WTC11 (cell line): ENCODE measurements around the gene CPEB3. TPM values are rescaled to one million over a fixed set of nuclear protein-coding genes. Genes with fewer than 3 reads are reported as not detected.
"Not testable (repeated sequence)": the region's sequence is repeated elsewhere in the genome, so short reads cannot be mapped to it uniquely, and the experiment has no call there.

ENCODE experiments used
- ATAC-seq: fragments of 200-7000 bp; cut with Tn5 transposase; 2 replicates; pipeline ENCODE4 v1.10.0; 2021; ENCODE audit warnings: mild to moderate bottlenecking, moderate library complexity
- CTCF ChIA-PET: fragments of 300-600 bp; sonication (Branson Sonifier 250); formaldehyde crosslinking; loops from one replicate; lab custom pipeline; 2021; ENCODE audit warnings: antibody characterized with exemption; lab: Charles Lee
- POLR2A ChIA-PET: fragments of 350-600 bp; sonication (Branson Sonifier 250); formaldehyde crosslinking; loops from one replicate; lab custom pipeline; 2021; ENCODE audit warnings: antibody characterized with exemption; lab: Charles Lee
- DNase-seq: peaks from one replicate; pipeline ENCODE4 v3.0.0; 2021; ENCODE audit warnings: low spot score
- H3K27ac Mint-ChIP-seq: 2 replicates; pipeline ENCODE4 v1.8.0; 2021; ENCODE audit warnings: mixed read lengths
- H3K27me3 Mint-ChIP-seq: 2 replicates; pipeline ENCODE4 v1.8.0; 2021; ENCODE audit warnings: low read depth, mild to moderate bottlenecking, moderate library complexity, mixed read lengths
- H3K36me3 Mint-ChIP-seq: 2 replicates; pipeline ENCODE4 v1.8.0; 2021; ENCODE audit warnings: mixed read lengths
- H3K4me1 Mint-ChIP-seq: 2 replicates; pipeline ENCODE4 v1.8.0; 2022; ENCODE audit warnings: mixed read lengths
- H3K4me3 Mint-ChIP-seq: 2 replicates; pipeline ENCODE4 v1.8.0; 2021; ENCODE audit warnings: mild to moderate bottlenecking, moderate library complexity, mixed read lengths
- H3K9me3 Mint-ChIP-seq: 2 replicates; pipeline ENCODE4 v1.8.0; 2021; ENCODE audit warnings: mixed read lengths
- ATF2 ChIP-seq: sonication (generic); formaldehyde crosslinking; IDR thresholded peaks from 2 replicates; pipeline ENCODE4 v1.8.1; 2022; ENCODE audit warnings: low read depth, missing genetic modification reagents, borderline replicate concordance
- ATF3 ChIP-seq: sonication (generic); formaldehyde crosslinking; conservative IDR thresholded peaks from 2 replicates; pipeline ENCODE4 v1.8.1; 2022; ENCODE audit warnings: mild to moderate bottlenecking, missing genetic modification reagents
- CBFB ChIP-seq: sonication (generic); formaldehyde crosslinking; IDR thresholded peaks from 2 replicates; pipeline ENCODE4 v1.8.1; 2022; ENCODE audit warnings: mild to moderate bottlenecking, low read depth, missing genetic modification reagents
- ESRRA ChIP-seq: sonication (generic); formaldehyde crosslinking; IDR thresholded peaks from 2 replicates; pipeline ENCODE4 v1.8.1; 2022; ENCODE audit warnings: mild to moderate bottlenecking, missing genetic modification reagents, borderline replicate concordance
- FOXK1 ChIP-seq: sonication (generic); formaldehyde crosslinking; IDR thresholded peaks from 2 replicates; pipeline ENCODE4 v1.8.0; 2022; ENCODE audit warnings: mild to moderate bottlenecking, moderate library complexity, missing genetic modification reagents
- FOXP1 ChIP-seq: sonication (generic); formaldehyde crosslinking; IDR thresholded peaks from 2 replicates; pipeline ENCODE4 v1.8.0; 2022; ENCODE audit warnings: missing genetic modification reagents, mild to moderate bottlenecking, moderate library complexity, borderline replicate concordance
- GABPB1 ChIP-seq: sonication (generic); formaldehyde crosslinking; IDR thresholded peaks from 2 replicates; pipeline ENCODE4 v1.8.1; 2023; ENCODE audit warnings: mild to moderate bottlenecking, missing genetic modification reagents
- HMGXB4 ChIP-seq: sonication (generic); formaldehyde crosslinking; IDR thresholded peaks from 2 replicates; pipeline ENCODE4 v1.8.1; 2023; ENCODE audit warnings: mild to moderate bottlenecking, moderate library complexity, missing genetic modification reagents
- OVOL2 ChIP-seq: fragments of 250-450 bp; sonication (Bioruptor Pico); IDR thresholded peaks from 2 replicates; pipeline ENCODE4 v1.9.0; 2021; ENCODE audit warnings: mild to moderate bottlenecking, borderline replicate concordance
- SMAD3 ChIP-seq: sonication (generic); formaldehyde crosslinking; IDR thresholded peaks from 2 replicates; pipeline ENCODE4 v1.8.0; 2022; ENCODE audit warnings: missing genetic modification reagents, mild to moderate bottlenecking, borderline replicate concordance
- SMAD4 ChIP-seq: sonication (generic); formaldehyde crosslinking; IDR thresholded peaks from 2 replicates; pipeline ENCODE4 v1.8.0; 2022; ENCODE audit warnings: mild to moderate bottlenecking, missing genetic modification reagents
- SOX15 ChIP-seq: fragments of 250-450 bp; sonication (Bioruptor Pico); IDR thresholded peaks from 2 replicates; pipeline ENCODE4 v1.9.0; 2021; ENCODE audit warnings: mild to moderate bottlenecking
- TP53 ChIP-seq: sonication (generic); formaldehyde crosslinking; IDR thresholded peaks from 2 replicates; pipeline ENCODE4 v1.8.1; 2023; ENCODE audit warnings: mild to moderate bottlenecking, missing genetic modification reagents
- ZNF121 ChIP-seq: sonication (generic); formaldehyde crosslinking; IDR thresholded peaks from 2 replicates; pipeline ENCODE4 v1.8.0; 2023; ENCODE audit warnings: missing genetic modification reagents
- ZNF138 ChIP-seq: sonication (generic); formaldehyde crosslinking; conservative IDR thresholded peaks from 2 replicates; pipeline ENCODE4 v1.8.1; 2022; ENCODE audit warnings: mild to moderate bottlenecking, moderate library complexity, missing genetic modification reagents
- ZNF219 ChIP-seq: sonication (generic); formaldehyde crosslinking; IDR thresholded peaks from 2 replicates; pipeline ENCODE4 v1.8.0; 2023; ENCODE audit warnings: missing genetic modification reagents, mild to moderate bottlenecking, borderline replicate concordance
- ZNF425 ChIP-seq: fragments of 250-450 bp; sonication (Bioruptor Pico); conservative IDR thresholded peaks from 2 replicates; pipeline ENCODE4 v1.9.0; 2021; ENCODE audit warnings: mild to moderate bottlenecking
- total RNA-seq: library from RNA; stranded (reverse); gene quantifications from 3 replicates; pipeline ENCODE4 v1.2.3, GENCODE V29; 2021

CPEB3 gene
- total RNA-seq, 1 experiment from 2014 or later, result 2.4 TPM

GRCh38 chr10:92142949-92143348, 147.9 kb downstream of the CPEB3 start:
- ChIA-PET CTCF (no interaction called here), POLR2A (interaction anchor here (0.6 kb wide), 1 partner anchor 63 kb away, joined by 3 read pairs; no protein-coding TSS in a partner anchor)
- H3K4me1 Mint-ChIP-seq, result no peaks in the 10 kb centered on the region
- no peaks in the 10 kb centered on the region for H3K36me3 Mint-ChIP-seq
- H3K27me3 Mint-ChIP-seq, result no peaks in the 10 kb centered on the region
- DNase-seq (no peak), ATAC-seq (no peak)
- no peak for TF ChIP-seq GABPB1 (CRISPR knock-in tag)
- no peak for TF ChIP-seq TP53 (CRISPR knock-in tag)
- no peak for TF ChIP-seq ZNF138 (CRISPR knock-in tag)
- TF ChIP-seq HMGXB4, result no peak
- no peak for TF ChIP-seq ATF2 (CRISPR knock-in tag)
- TF ChIP-seq CBFB (CRISPR knock-in tag), result no peak
- H3K4me3 Mint-ChIP-seq, result no peak overlapping the region
- no peak overlapping the region for H3K27ac Mint-ChIP-seq
- peaks cover 4% of the 10 kb centered on the region for H3K9me3 Mint-ChIP-seq

GRCh38 chr10:92142512-92142911, 148.4 kb downstream of the CPEB3 start:
- no peaks in the 10 kb centered on the region for H3K27me3 Mint-ChIP-seq
- no peak overlapping the region for H3K27ac Mint-ChIP-seq
- DNase-seq, result no peak
- ChIA-PET POLR2A (interaction anchor here (0.6 kb wide), 1 partner anchor 62 kb away, joined by 3 read pairs; no protein-coding TSS in a partner anchor), CTCF (no interaction called here)
- no peak for ATAC-seq
- H3K36me3 Mint-ChIP-seq, result no peaks in the 10 kb centered on the region
- H3K4me3 Mint-ChIP-seq, result no peak overlapping the region
- no peaks in the 10 kb centered on the region for H3K4me1 Mint-ChIP-seq
- TF ChIP-seq ATF3 (CRISPR knock-in tag), result no peak
- TF ChIP-seq FOXP1, result no peak
- no peak for TF ChIP-seq FOXK1 (CRISPR knock-in tag)
- TF ChIP-seq ZNF219 (CRISPR knock-in tag), result no peak
- no peak for TF ChIP-seq ZNF121
- no peak for TF ChIP-seq SMAD3 (CRISPR knock-in tag)
- TF ChIP-seq SOX15, result no peak
- H3K9me3 Mint-ChIP-seq, result peaks cover 4% of the 10 kb centered on the region

- H3K36me3 Mint-ChIP-seq, H3K27ac Mint-ChIP-seq, POLR2A ChIA-PET, H3K27me3 Mint-ChIP-seq, H3K9me3 Mint-ChIP-seq, ATAC-seq, H3K4me3 Mint-ChIP-seq, DNase-seq, H3K4me1 Mint-ChIP-seq: not testable (repeated sequence)
- CTCF ChIA-PET, result interaction anchor here (0.7 kb wide), 1 partner anchor 295 kb away, joined by 6 read pairs; no protein-coding TSS in a partner anchor
These were observed 149.7 kb downstream of the CPEB3 start for GRCh38 chr10:92141147-92141546.

- H3K4me3 Mint-ChIP-seq, H3K27me3 Mint-ChIP-seq, H3K36me3 Mint-ChIP-seq, H3K27ac Mint-ChIP-seq, POLR2A ChIA-PET, H3K4me1 Mint-ChIP-seq, DNase-seq, H3K9me3 Mint-ChIP-seq, CTCF ChIA-PET, ATAC-seq: not testable (repeated sequence)
These were observed 156.8 kb downstream of the CPEB3 start for GRCh38 chr10:92134049-92134448.

- H3K36me3 Mint-ChIP-seq, result no peaks in the 10 kb centered on the region
- TF ChIP-seq ZNF425 (CRISPR knock-in tag), result no peak
- no peak for TF ChIP-seq SMAD4 (CRISPR knock-in tag)
- TF ChIP-seq ESRRA (CRISPR knock-in tag), result no peak
- no peak for TF ChIP-seq OVOL2 (CRISPR knock-in tag)
- ChIA-PET CTCF (interaction anchor here (0.6 kb wide), 1 partner anchor 25 kb away, joined by 3 read pairs; no protein-coding TSS in a partner anchor), POLR2A (no interaction called here)
- DNase-seq (no peak), ATAC-seq (no peak)
- H3K4me1 Mint-ChIP-seq, result no peaks in the 10 kb centered on the region
- H3K27ac Mint-ChIP-seq, result no peak overlapping the region
- H3K9me3 Mint-ChIP-seq, result peaks cover 11% of the 10 kb centered on the region
- no peaks in the 10 kb centered on the region; the same call in 1 of the 2 replicates for H3K27me3 Mint-ChIP-seq
- H3K4me3 Mint-ChIP-seq, result no peak overlapping the region
These were observed 159.5 kb downstream of the CPEB3 start for GRCh38 chr10:92131275-92131820.
